OCI-LY7 (cell line): Measurements from ENCODE around the gene GYPC.

Experiments used
- EZH2phosphoT487 ChIP-seq: fragments of 200-600 bp; sonication (generic); IDR thresholded peaks from 2 replicates; pipeline ENCODE4 v1.6.1; 2018; ENCODE audit warnings: low read depth, borderline replicate concordance, mild to moderate bottlenecking, mixed run types, antibody characterized with exemption, low read length, moderate library complexity, mixed read lengths
- TF ChIP-seq, protein P1 (sequence below): fragments of 200-600 bp; sonication (generic); conservative IDR thresholded peaks from 2 replicates; pipeline ENCODE4 v1.5.1; 2014; ENCODE audit warnings: mild to moderate bottlenecking, antibody characterized with exemption, low read length, moderate library complexity, mixed read lengths

DNA sequence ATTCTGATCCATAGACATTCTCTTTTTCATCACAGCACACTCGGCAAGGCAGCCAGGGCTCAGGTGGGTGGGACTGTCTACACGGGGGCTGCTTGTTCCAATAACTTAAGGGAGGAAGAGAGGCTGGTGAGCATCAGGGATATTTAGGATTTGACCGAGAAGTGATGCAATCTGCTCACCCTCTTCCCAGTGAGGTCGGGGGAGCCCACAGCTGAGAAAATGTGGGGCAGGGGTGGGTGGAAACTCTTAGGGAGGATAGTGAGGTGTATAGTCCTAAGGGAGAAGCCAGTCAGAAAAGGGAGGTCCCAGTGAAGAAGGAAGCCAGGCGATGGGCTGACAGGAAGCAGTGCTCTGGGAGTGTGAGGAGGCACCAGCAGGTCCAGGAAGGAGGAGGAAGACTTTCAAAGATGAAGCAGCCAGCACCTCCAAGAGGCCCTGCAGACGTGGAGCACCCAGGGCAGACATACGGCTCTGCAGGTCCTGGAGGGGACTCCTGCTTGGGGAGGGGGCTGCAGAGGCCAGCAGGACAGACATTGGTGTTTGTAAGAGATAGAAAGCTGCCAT lies 76.8 kb downstream of the GYPC start:
- no peak for TF ChIP-seq EZH2phosphoT487
- TF ChIP-seq, protein P1, sequence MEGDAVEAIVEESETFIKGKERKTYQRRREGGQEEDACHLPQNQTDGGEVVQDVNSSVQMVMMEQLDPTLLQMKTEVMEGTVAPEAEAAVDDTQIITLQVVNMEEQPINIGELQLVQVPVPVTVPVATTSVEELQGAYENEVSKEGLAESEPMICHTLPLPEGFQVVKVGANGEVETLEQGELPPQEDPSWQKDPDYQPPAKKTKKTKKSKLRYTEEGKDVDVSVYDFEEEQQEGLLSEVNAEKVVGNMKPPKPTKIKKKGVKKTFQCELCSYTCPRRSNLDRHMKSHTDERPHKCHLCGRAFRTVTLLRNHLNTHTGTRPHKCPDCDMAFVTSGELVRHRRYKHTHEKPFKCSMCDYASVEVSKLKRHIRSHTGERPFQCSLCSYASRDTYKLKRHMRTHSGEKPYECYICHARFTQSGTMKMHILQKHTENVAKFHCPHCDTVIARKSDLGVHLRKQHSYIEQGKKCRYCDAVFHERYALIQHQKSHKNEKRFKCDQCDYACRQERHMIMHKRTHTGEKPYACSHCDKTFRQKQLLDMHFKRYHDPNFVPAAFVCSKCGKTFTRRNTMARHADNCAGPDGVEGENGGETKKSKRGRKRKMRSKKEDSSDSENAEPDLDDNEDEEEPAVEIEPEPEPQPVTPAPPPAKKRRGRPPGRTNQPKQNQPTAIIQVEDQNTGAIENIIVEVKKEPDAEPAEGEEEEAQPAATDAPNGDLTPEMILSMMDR: no peak
